Astrocyte (in vitro differentiated cells and primary cell): ENCODE measurements around the gene PTK7. TPM values are rescaled to one million over a fixed set of nuclear protein-coding genes. Genes with fewer than 3 reads are reported as not detected.

Experiments
- DNase-seq: peaks from one replicate; pipeline ENCODE4 v3.0.0-alpha.2; 2010; ENCODE audit warnings: low read depth
- FAIRE-seq: peaks from 2 replicates; lab custom pipeline; 2011; peaks lifted over from hg19 to GRCh38; lab: Jason Lieb, UNC
- H2AFZ ChIP-seq: 2 replicates; pipeline ENCODE4 v1.6.0; 2012; ENCODE audit warnings: low read depth, low read length, inconsistent platforms
- H3K27ac ChIP-seq: 2 replicates; pipeline ENCODE4 v1.5.1; 2011; ENCODE audit warnings: low read depth, low read length, inconsistent platforms
- H3K27me3 ChIP-seq: 2 replicates; pipeline ENCODE4 v1.6.0; 2011; ENCODE audit warnings: low read length, inconsistent platforms; ENCODE audit not compliant: insufficient read depth
- H3K36me3 ChIP-seq: 2 replicates; pipeline ENCODE4 v1.5.1; 2011; ENCODE audit warnings: low read length, inconsistent platforms; ENCODE audit not compliant: insufficient read depth
- H3K4me1 ChIP-seq: 2 replicates; pipeline ENCODE4 v1.5.1; 2011; ENCODE audit warnings: low read length, inconsistent platforms; ENCODE audit not compliant: insufficient read depth
- H3K4me2 ChIP-seq: 2 replicates; pipeline ENCODE4 v1.6.0; 2012; ENCODE audit warnings: low read length, inconsistent platforms
- H3K4me3 ChIP-seq: 2 replicates; pipeline ENCODE4 v1.5.1; 2011; ENCODE audit warnings: low read depth, mild to moderate bottlenecking, low read length, inconsistent platforms; ENCODE audit not compliant: insufficient read depth
- H3K79me2 ChIP-seq: 2 replicates; pipeline ENCODE4 v1.6.0; 2012; ENCODE audit warnings: mild to moderate bottlenecking, low read length, inconsistent platforms; ENCODE audit not compliant: insufficient read depth
- H3K9ac ChIP-seq: 2 replicates; pipeline ENCODE4 v1.6.0; 2012; ENCODE audit warnings: mild to moderate bottlenecking, low read length, inconsistent platforms
- H3K9me3 ChIP-seq: 2 replicates; pipeline ENCODE4 v1.5.1; 2012; ENCODE audit warnings: low read depth, mild to moderate bottlenecking, low read length, inconsistent platforms; ENCODE audit not compliant: insufficient read depth
- H4K20me1 ChIP-seq: 2 replicates; pipeline ENCODE4 v1.6.0; 2012; ENCODE audit warnings: low read length, inconsistent platforms; ENCODE audit not compliant: insufficient read depth
- H3K27ac Mint-ChIP-seq: one replicate; pipeline ENCODE4 v1.8.0; 2021; ENCODE audit warnings: mild to moderate bottlenecking, mixed read lengths; ENCODE audit not compliant: unreplicated experiment
- H3K27me3 Mint-ChIP-seq: one replicate; pipeline ENCODE4 v1.8.0; 2021; ENCODE audit warnings: low read depth, mixed read lengths; ENCODE audit not compliant: unreplicated experiment
- H3K36me3 Mint-ChIP-seq: one replicate; pipeline ENCODE4 v1.8.0; 2021; ENCODE audit warnings: low read depth, mixed read lengths; ENCODE audit not compliant: unreplicated experiment
- H3K4me1 Mint-ChIP-seq: one replicate; pipeline ENCODE4 v1.8.0; 2021; ENCODE audit warnings: low read depth, mixed read lengths; ENCODE audit not compliant: unreplicated experiment
- H3K4me3 Mint-ChIP-seq: one replicate; pipeline ENCODE4 v1.8.0; 2021; ENCODE audit warnings: mild to moderate bottlenecking, moderate library complexity, mixed read lengths; ENCODE audit not compliant: unreplicated experiment
- H3K9me3 Mint-ChIP-seq: one replicate; pipeline ENCODE4 v1.8.0; 2021; ENCODE audit warnings: mild to moderate bottlenecking, mixed read lengths; ENCODE audit not compliant: unreplicated experiment
- CTCF ChIP-seq: IDR thresholded peaks from 2 replicates; pipeline ENCODE4 v1.5.1; 2011; ENCODE audit warnings: low read depth, mild to moderate bottlenecking, inconsistent platforms, low read length, moderate library complexity; ENCODE audit not compliant: insufficient read depth
- EZH2 ChIP-seq: IDR thresholded peaks from 2 replicates; pipeline ENCODE4 v1.6.1; 2012; ENCODE audit warnings: mild to moderate bottlenecking, low read length, inconsistent platforms; ENCODE audit not compliant: insufficient read depth
- total RNA-seq: library from RNA; stranded (reverse); gene quantifications from 2 replicates; pipeline ENCODE4 v1.2.1, GENCODE V29; 2021

The PTK7 gene
- total RNA-seq, 1 donor from 2014 or later = 506 TPM

GRCh38 chr6:43105538-43106222 lies 29.6 kb downstream of the PTK7 start:
- Histone ChIP-seq H3K27ac (no peak overlapping the region), H3K9ac (no peak overlapping the region), H3K9me3 (no peaks in the 10 kb centered on the region), H3K4me1 (no peaks in the 10 kb centered on the region), H2AFZ (no peak overlapping the region), H3K4me3 (no peak overlapping the region), H3K27me3 (no peaks in the 10 kb centered on the region), H3K36me3 (peaks cover 2% of the 10 kb centered on the region), H3K79me2 (peaks cover 91% of the 10 kb centered on the region), H3K4me2 (no peak overlapping the region), H4K20me1 (peaks cover 70% of the 10 kb centered on the region)
- Mint-ChIP-seq H3K27me3 (no peaks in the 10 kb centered on the region), H3K27ac (no peak overlapping the region), H3K9me3 (no peaks in the 10 kb centered on the region), H3K4me1 (peaks cover 30% of the 10 kb centered on the region), H3K36me3 (peaks cover 31% of the 10 kb centered on the region), H3K4me3 (peak overlapping the region; percentile 46)
- no peak for TF ChIP-seq CTCF
- no peak for TF ChIP-seq EZH2
- DNase-seq = no peak
- no peak for FAIRE-seq

GRCh38 chr6:43107344-43108062 lies 31.4 kb downstream of the PTK7 start:
- Histone ChIP-seq H3K27me3 (no peaks in the 10 kb centered on the region), H3K27ac (no peak overlapping the region), H3K4me3 (no peak overlapping the region), H4K20me1 (peaks cover 72% of the 10 kb centered on the region), H3K36me3 (peaks cover 2% of the 10 kb centered on the region), H2AFZ (no peak overlapping the region), H3K4me1 (no peaks in the 10 kb centered on the region), H3K4me2 (no peak overlapping the region), H3K79me2 (peaks cover 94% of the 10 kb centered on the region), H3K9ac (no peak overlapping the region), H3K9me3 (no peaks in the 10 kb centered on the region)
- no peaks in the 10 kb centered on the region for H3K9me3 Mint-ChIP-seq
- H3K36me3 Mint-ChIP-seq = peaks cover 29% of the 10 kb centered on the region
- peaks cover 37% of the 10 kb centered on the region for H3K4me1 Mint-ChIP-seq
- no peaks in the 10 kb centered on the region for H3K27me3 Mint-ChIP-seq
- no peak overlapping the region for H3K27ac Mint-ChIP-seq
- TF ChIP-seq CTCF = no peak
- TF ChIP-seq EZH2 = no peak
- no peak overlapping the region for H3K4me3 Mint-ChIP-seq
- FAIRE-seq (no peak), DNase-seq (no peak)
